ENCODE data around the gene UBA6.

UBA6 gene

GRCh38 chr4:67575232-67576058 is 125.5 kb downstream of the UBA6 start:
- no peak for DNase-seq

- DNase-seq, result no peak
Observed at GRCh38 chr4:67573193-67573592, 127.8 kb downstream of the UBA6 start.

GRCh38 chr4:67571975-67572374 is 129.0 kb downstream of the UBA6 start:
- no peak for DNase-seq

GRCh38 chr4:67570537-67570936 is 130.4 kb downstream of the UBA6 start:
- DNase-seq, result no peak

GRCh38 chr4:67568820-67569219 is 132.1 kb downstream of the UBA6 start:
- DNase-seq, result no peak

GRCh38 chr4:67566335-67566734 is 134.6 kb downstream of the UBA6 start:
- DNase-seq, result no peak

- no peak for DNase-seq
Observed at GRCh38 chr4:67565284-67565683, 135.7 kb downstream of the UBA6 start.
